WTC11 (cell line): ENCODE results near the gene PRSS56. TPM values are rescaled to one million over a fixed set of nuclear protein-coding genes. Genes with fewer than 3 reads are reported as not detected.

ENCODE experiments used
- ATAC-seq: fragments of 200-7000 bp; cut with Tn5 transposase; 2 replicates; pipeline ENCODE4 v1.10.0; 2021; ENCODE audit warnings: mild to moderate bottlenecking, moderate library complexity
- CTCF ChIA-PET: fragments of 300-600 bp; sonication (Branson Sonifier 250); formaldehyde crosslinking; loops from one replicate; lab custom pipeline; 2021; ENCODE audit warnings: antibody characterized with exemption; lab: Charles Lee
- POLR2A ChIA-PET: fragments of 350-600 bp; sonication (Branson Sonifier 250); formaldehyde crosslinking; loops from one replicate; lab custom pipeline; 2021; ENCODE audit warnings: antibody characterized with exemption; lab: Charles Lee
- DNase-seq: peaks from one replicate; pipeline ENCODE4 v3.0.0; 2021; ENCODE audit warnings: low spot score
- H3K27ac Mint-ChIP-seq: 2 replicates; pipeline ENCODE4 v1.8.0; 2021; ENCODE audit warnings: mixed read lengths
- H3K27me3 Mint-ChIP-seq: 2 replicates; pipeline ENCODE4 v1.8.0; 2021; ENCODE audit warnings: low read depth, mild to moderate bottlenecking, moderate library complexity, mixed read lengths
- H3K36me3 Mint-ChIP-seq: 2 replicates; pipeline ENCODE4 v1.8.0; 2021; ENCODE audit warnings: mixed read lengths
- H3K4me1 Mint-ChIP-seq: 2 replicates; pipeline ENCODE4 v1.8.0; 2022; ENCODE audit warnings: mixed read lengths
- H3K4me3 Mint-ChIP-seq: 2 replicates; pipeline ENCODE4 v1.8.0; 2021; ENCODE audit warnings: mild to moderate bottlenecking, moderate library complexity, mixed read lengths
- H3K9me3 Mint-ChIP-seq: 2 replicates; pipeline ENCODE4 v1.8.0; 2021; ENCODE audit warnings: mixed read lengths
- AFF4 ChIP-seq: sonication (generic); formaldehyde crosslinking; IDR thresholded peaks from 2 replicates; pipeline ENCODE4 v1.8.1; 2023; ENCODE audit warnings: mild to moderate bottlenecking, missing genetic modification reagents, borderline replicate concordance
- ARID4B ChIP-seq: sonication (generic); formaldehyde crosslinking; IDR thresholded peaks from 2 replicates; pipeline ENCODE4 v1.8.0; 2023; ENCODE audit warnings: missing genetic modification reagents, mild to moderate bottlenecking, borderline replicate concordance
- EMX1 ChIP-seq: fragments of 250-450 bp; sonication (Bioruptor Pico); IDR thresholded peaks from 2 replicates; pipeline ENCODE4 v1.8.0; 2021; ENCODE audit warnings: mild to moderate bottlenecking
- JUN ChIP-seq: sonication (generic); formaldehyde crosslinking; IDR thresholded peaks from 2 replicates; pipeline ENCODE4 v1.8.0; 2023; ENCODE audit warnings: mild to moderate bottlenecking, missing genetic modification reagents
- MAX ChIP-seq: sonication (generic); formaldehyde crosslinking; IDR thresholded peaks from 2 replicates; pipeline ENCODE4 v1.8.0; 2022; ENCODE audit warnings: mild to moderate bottlenecking, missing genetic modification reagents
- NFATC4 ChIP-seq: fragments of 250-450 bp; sonication (Bioruptor Pico); IDR thresholded peaks from 2 replicates; pipeline ENCODE4 v1.9.0; 2021; ENCODE audit warnings: mild to moderate bottlenecking
- TEAD1 ChIP-seq: sonication (generic); formaldehyde crosslinking; IDR thresholded peaks from 2 replicates; pipeline ENCODE4 v1.8.0; 2022; ENCODE audit warnings: mild to moderate bottlenecking, missing genetic modification reagents
- TEAD4 ChIP-seq: sonication (generic); formaldehyde crosslinking; IDR thresholded peaks from 2 replicates; pipeline ENCODE4 v1.8.0; 2022; ENCODE audit warnings: mild to moderate bottlenecking, missing genetic modification reagents
- ZNF121 ChIP-seq: sonication (generic); formaldehyde crosslinking; IDR thresholded peaks from 2 replicates; pipeline ENCODE4 v1.8.0; 2023; ENCODE audit warnings: missing genetic modification reagents
- ZNF425 ChIP-seq: fragments of 250-450 bp; sonication (Bioruptor Pico); conservative IDR thresholded peaks from 2 replicates; pipeline ENCODE4 v1.9.0; 2021; ENCODE audit warnings: mild to moderate bottlenecking
- total RNA-seq: library from RNA; stranded (reverse); gene quantifications from 3 replicates; pipeline ENCODE4 v1.2.3, GENCODE V29; 2021
- TF ChIP-seq, protein P1 (sequence below): fragments of 200-600 bp; IDR thresholded peaks from 2 replicates; pipeline ENCODE4 v1.8.0; 2022; ENCODE audit warnings: antibody characterized with exemption
- TF ChIP-seq, protein P2 (sequence below): sonication (generic); formaldehyde crosslinking; IDR thresholded peaks from 2 replicates; pipeline ENCODE4 v1.8.1; 2022; ENCODE audit warnings: mild to moderate bottlenecking, missing genetic modification reagents, moderate library complexity, borderline replicate concordance
- TF ChIP-seq, protein P3 (sequence below): fragments of 250-450 bp; sonication (Bioruptor Pico); IDR thresholded peaks from 2 replicates; pipeline ENCODE4 v1.9.0; 2021; ENCODE audit warnings: mild to moderate bottlenecking
- TF ChIP-seq, protein P4 (sequence below): fragments of 250-450 bp; sonication (Bioruptor Pico); IDR thresholded peaks from 2 replicates; pipeline ENCODE4 v2.1.2; 2022; ENCODE audit warnings: mild to moderate bottlenecking, moderate library complexity

PRSS56 gene
- total RNA-seq, 1 experiment from 2014 or later, result not detected

DNA sequence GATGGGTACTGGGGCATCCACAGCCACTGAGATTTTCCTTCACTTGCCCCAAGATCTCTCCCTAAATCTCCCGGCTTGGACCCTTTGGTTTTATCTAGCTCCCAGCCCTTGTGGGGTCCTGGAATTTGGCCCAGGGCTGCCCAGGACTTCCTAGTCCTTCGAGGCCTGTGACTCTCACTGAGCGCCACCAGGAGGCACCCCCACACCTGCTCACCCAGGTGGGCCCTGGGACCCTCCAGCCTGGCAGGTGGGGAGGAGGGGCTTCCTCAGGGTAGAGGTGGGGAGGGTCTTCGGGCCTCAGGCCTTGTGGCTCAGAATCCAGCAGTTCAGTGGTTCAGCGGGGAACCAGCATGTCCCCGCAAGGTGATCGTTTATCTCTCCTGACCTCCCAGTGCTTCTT is 11.9 kb upstream of the PRSS56 start:
- POLR2A ChIA-PET, result no interaction called here
- peak; percentile 53 for DNase-seq
- H3K27me3 Mint-ChIP-seq, result peaks cover 37% of the 10 kb centered on the region
- TF ChIP-seq NFATC4 (CRISPR knock-in tag) (no peak), EMX1 (CRISPR knock-in tag) (no peak), ZNF121 (CRISPR knock-in tag) (0 out of 2 replicates have a peak, but pooled peaks have one; percentile 49)
- TF ChIP-seq, protein P1, sequence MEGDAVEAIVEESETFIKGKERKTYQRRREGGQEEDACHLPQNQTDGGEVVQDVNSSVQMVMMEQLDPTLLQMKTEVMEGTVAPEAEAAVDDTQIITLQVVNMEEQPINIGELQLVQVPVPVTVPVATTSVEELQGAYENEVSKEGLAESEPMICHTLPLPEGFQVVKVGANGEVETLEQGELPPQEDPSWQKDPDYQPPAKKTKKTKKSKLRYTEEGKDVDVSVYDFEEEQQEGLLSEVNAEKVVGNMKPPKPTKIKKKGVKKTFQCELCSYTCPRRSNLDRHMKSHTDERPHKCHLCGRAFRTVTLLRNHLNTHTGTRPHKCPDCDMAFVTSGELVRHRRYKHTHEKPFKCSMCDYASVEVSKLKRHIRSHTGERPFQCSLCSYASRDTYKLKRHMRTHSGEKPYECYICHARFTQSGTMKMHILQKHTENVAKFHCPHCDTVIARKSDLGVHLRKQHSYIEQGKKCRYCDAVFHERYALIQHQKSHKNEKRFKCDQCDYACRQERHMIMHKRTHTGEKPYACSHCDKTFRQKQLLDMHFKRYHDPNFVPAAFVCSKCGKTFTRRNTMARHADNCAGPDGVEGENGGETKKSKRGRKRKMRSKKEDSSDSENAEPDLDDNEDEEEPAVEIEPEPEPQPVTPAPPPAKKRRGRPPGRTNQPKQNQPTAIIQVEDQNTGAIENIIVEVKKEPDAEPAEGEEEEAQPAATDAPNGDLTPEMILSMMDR, result peak; percentile 25; the same call in 1 of the 2 replicates
- TF ChIP-seq, protein P2, sequence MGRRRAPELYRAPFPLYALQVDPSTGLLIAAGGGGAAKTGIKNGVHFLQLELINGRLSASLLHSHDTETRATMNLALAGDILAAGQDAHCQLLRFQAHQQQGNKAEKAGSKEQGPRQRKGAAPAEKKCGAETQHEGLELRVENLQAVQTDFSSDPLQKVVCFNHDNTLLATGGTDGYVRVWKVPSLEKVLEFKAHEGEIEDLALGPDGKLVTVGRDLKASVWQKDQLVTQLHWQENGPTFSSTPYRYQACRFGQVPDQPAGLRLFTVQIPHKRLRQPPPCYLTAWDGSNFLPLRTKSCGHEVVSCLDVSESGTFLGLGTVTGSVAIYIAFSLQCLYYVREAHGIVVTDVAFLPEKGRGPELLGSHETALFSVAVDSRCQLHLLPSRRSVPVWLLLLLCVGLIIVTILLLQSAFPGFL (CRISPR knock-in tag), result no peak
- H3K36me3 Mint-ChIP-seq, result no peaks in the 10 kb centered on the region
- peak; percentile 51 for ATAC-seq
- no peak overlapping the region for H3K27ac Mint-ChIP-seq
- H3K9me3 Mint-ChIP-seq, result no peaks in the 10 kb centered on the region
- CTCF ChIA-PET, result interaction anchor here (0.6 to 6.9 kb wide), 6 partner anchors 10 to 143 kb away, joined by 3 to 73 read pairs (median 3); partner anchors contain the start of genes CHRNG, ECEL1 and PRSS56
- peaks cover 15% of the 10 kb centered on the region for H3K4me1 Mint-ChIP-seq
- H3K4me3 Mint-ChIP-seq, result no peak overlapping the region

DNA sequence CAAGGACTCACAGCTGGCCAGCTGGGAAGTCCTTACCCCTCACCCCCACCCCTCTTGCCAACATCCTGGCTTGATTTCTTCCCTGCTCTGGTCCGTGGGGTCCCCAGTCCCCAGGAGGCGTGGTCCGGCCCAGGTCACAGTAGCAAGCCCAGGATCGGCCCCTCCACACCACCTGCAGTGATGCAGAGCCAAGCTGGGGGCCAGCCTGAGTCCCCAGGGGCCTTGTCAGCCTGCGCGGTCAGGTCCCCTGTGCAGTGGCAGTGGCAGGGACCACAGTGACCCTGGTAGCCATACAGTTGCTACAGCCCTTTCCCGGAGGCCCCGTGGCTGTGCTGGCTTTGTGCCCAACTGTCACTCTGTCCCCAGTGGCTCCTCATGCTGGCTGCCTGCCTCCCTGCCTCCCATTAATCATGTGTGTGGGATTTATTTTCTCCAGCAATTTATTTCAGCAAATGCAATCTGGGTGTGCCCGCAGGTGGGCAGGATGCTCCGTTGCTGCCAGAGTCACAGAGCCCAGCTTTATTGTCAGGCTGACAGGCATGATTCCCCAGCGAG is 8.8 kb upstream of the PRSS56 start:
- POLR2A ChIA-PET, result no interaction called here
- no peaks in the 10 kb centered on the region for H3K36me3 Mint-ChIP-seq
- no peak for DNase-seq
- CTCF ChIA-PET, result interaction anchor here (6.9 kb wide), 1 partner anchor 11 kb away, joined by 73 read pairs; the partner anchor contains the start of gene PRSS56
- no peak for ATAC-seq
- H3K4me3 Mint-ChIP-seq, result no peak overlapping the region
- H3K4me1 Mint-ChIP-seq, result peaks cover 7% of the 10 kb centered on the region; the same call in 1 of the 2 replicates
- peaks cover 7% of the 10 kb centered on the region; the same call in 1 of the 2 replicates for H3K27me3 Mint-ChIP-seq
- H3K27ac Mint-ChIP-seq, result no peak overlapping the region
- H3K9me3 Mint-ChIP-seq, result no peaks in the 10 kb centered on the region
- TF ChIP-seq AFF4 (CRISPR knock-in tag), result no peak
- TF ChIP-seq ARID4B, result no peak
- TF ChIP-seq, protein P3, sequence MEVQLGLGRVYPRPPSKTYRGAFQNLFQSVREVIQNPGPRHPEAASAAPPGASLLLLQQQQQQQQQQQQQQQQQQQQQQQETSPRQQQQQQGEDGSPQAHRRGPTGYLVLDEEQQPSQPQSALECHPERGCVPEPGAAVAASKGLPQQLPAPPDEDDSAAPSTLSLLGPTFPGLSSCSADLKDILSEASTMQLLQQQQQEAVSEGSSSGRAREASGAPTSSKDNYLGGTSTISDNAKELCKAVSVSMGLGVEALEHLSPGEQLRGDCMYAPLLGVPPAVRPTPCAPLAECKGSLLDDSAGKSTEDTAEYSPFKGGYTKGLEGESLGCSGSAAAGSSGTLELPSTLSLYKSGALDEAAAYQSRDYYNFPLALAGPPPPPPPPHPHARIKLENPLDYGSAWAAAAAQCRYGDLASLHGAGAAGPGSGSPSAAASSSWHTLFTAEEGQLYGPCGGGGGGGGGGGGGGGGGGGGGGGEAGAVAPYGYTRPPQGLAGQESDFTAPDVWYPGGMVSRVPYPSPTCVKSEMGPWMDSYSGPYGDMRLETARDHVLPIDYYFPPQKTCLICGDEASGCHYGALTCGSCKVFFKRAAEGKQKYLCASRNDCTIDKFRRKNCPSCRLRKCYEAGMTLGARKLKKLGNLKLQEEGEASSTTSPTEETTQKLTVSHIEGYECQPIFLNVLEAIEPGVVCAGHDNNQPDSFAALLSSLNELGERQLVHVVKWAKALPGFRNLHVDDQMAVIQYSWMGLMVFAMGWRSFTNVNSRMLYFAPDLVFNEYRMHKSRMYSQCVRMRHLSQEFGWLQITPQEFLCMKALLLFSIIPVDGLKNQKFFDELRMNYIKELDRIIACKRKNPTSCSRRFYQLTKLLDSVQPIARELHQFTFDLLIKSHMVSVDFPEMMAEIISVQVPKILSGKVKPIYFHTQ, result no peak
- no peak for TF ChIP-seq TEAD1 (CRISPR knock-in tag)
- no peak for TF ChIP-seq ZNF425
- TF ChIP-seq JUN (CRISPR knock-in tag), result no peak
- no peak for TF ChIP-seq MAX
- no peak for TF ChIP-seq TEAD4 (CRISPR knock-in tag)
- TF ChIP-seq, protein P4, sequence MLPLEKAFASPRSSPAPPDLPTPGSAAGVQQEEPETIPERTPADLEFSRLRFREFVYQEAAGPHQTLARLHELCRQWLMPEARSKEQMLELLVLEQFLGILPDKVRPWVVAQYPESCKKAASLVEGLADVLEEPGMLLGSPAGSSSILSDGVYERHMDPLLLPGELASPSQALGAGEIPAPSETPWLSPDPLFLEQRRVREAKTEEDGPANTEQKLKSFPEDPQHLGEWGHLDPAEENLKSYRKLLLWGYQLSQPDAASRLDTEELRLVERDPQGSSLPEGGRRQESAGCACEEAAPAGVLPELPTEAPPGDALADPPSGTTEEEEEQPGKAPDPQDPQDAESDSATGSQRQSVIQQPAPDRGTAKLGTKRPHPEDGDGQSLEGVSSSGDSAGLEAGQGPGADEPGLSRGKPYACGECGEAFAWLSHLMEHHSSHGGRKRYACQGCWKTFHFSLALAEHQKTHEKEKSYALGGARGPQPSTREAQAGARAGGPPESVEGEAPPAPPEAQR (CRISPR knock-in tag), result no peak
